Left lung (tissue), 10 donors: ENCODE data around the gene CNDP1. TPM values are rescaled to one million over a fixed set of nuclear protein-coding genes. Genes with fewer than 3 reads are reported as not detected.

ENCODE experiments used
- ATAC-seq: fragments of 200-7000 bp; cut with Tn5 transposase; one replicate; pipeline ENCODE4 v1.9.1; 2020; ENCODE audit warnings: moderate library complexity
- DNase-seq, 4 donors: peaks; one replicate each; pipeline ENCODE4 v3.0.0-alpha.2; 2013 to 2020
- H3K27ac ChIP-seq, 2 donors: fragments of 200-600 bp; sonication (generic) in 1 of 2; one replicate each; pipeline versions ENCODE4 v1.5.0 to v1.8.0; 2020 to 2021
- H3K27me3 ChIP-seq, 2 donors: fragments of 200-600 bp; sonication (generic) in 1 of 2; one replicate each; pipeline versions ENCODE4 v1.5.0 to v1.8.0; 2020 to 2021
- H3K36me3 ChIP-seq, 2 donors: fragments of 200-600 bp; sonication (generic) in 1 of 2; one replicate each; pipeline versions ENCODE4 v1.5.0 to v1.8.0; 2020 to 2021
- H3K4me1 ChIP-seq, 2 donors: fragments of 200-600 bp; one replicate each; pipeline ENCODE4 v1.8.0; 2021
- H3K4me3 ChIP-seq, 2 donors: fragments of 200-600 bp; sonication (generic) in 1 of 2; one replicate each; pipeline versions ENCODE4 v1.5.0 to v1.8.0; 2020 to 2021; ENCODE audit warnings: mild to moderate bottlenecking in 1 of 2
- H3K9me3 ChIP-seq, 2 donors: fragments of 200-600 bp; sonication (generic) in 1 of 2; one replicate each; pipeline versions ENCODE4 v1.5.0 to v1.8.0; 2020 to 2021
- CTCF ChIP-seq, 2 donors: fragments of 200-600 bp; sonication (generic) in 1 of 2; IDR thresholded peaks; one replicate each; pipeline versions ENCODE4 v1.5.0 to v1.8.0; 2021; ENCODE audit warnings: antibody characterized with exemption in 2 of 2
- intact Hi-C, 2 donors: fragments of 100-400 bp; cut with DNase I; formaldehyde crosslinking; loops; one replicate each; pipeline versions ENCODE4 v1.11.2 to v1.14.2; 2022
- polyA plus RNA-seq, 6 donors: library from polyadenylated mRNA; unstranded; fragments of 120-200 nt; gene quantifications; one replicate each; pipeline ENCODE4 v1.2.1, GENCODE V29; 2013; ENCODE audit not compliant: insufficient read length in 6 of 6
- total RNA-seq, 2 donors: library from RNA; stranded (reverse); fragmentation: NEBNext Ultra II Directional; extraction: Animal tissue kit (Norgen Biotek cat#: 25700); gene quantifications; one replicate each; pipeline ENCODE4 v1.2.1, GENCODE V29; 2021
- donor health status: DM: no; HTN: yes; CAD: no.
- donor health status: DM: no; HTN: no; CAD: no.

The CNDP1 gene
- total and polyA plus RNA-seq, 8 donors: 0.20 to 0.56 (median 0.37) TPM; not detected in 2

GRCh38 chr18:74509856-74510769 lies 24.2 kb upstream of the CNDP1 start:
- intact Hi-C loops: no loop called here
- H3K9me3 ChIP-seq: no peaks in the 10 kb centered on the region
- DNase-seq (peak in 1 of 4 donors; percentile 75), ATAC-seq (no peak)
- H3K27ac ChIP-seq: no peak overlapping the region
- peaks cover 0 to 97% of the 10 kb centered on the region in 2 donors for H3K36me3 ChIP-seq
- no peaks in the 10 kb centered on the region for H3K27me3 ChIP-seq
- H3K4me3 ChIP-seq: no peak overlapping the region
- H3K4me1 ChIP-seq: no peaks in the 10 kb centered on the region
- no peak for TF ChIP-seq CTCF (IDR thresholded peaks at IDR 0.05)

GRCh38 chr18:74510770-74511095 lies 23.6 kb upstream of the CNDP1 start:
- no peaks in the 10 kb centered on the region for H3K9me3 ChIP-seq
- TF ChIP-seq CTCF (IDR thresholded peaks at IDR 0.05): no peak
- peaks cover 0 to 97% of the 10 kb centered on the region in 2 donors for H3K36me3 ChIP-seq
- H3K27me3 ChIP-seq: no peaks in the 10 kb centered on the region
- H3K27ac ChIP-seq: no peak overlapping the region
- no peak overlapping the region for H3K4me3 ChIP-seq
- DNase-seq: no peak
- H3K4me1 ChIP-seq: no peaks in the 10 kb centered on the region
- no peak for ATAC-seq
- intact Hi-C loops: no loop called here

- H3K9me3 ChIP-seq: no peaks in the 10 kb centered on the region
- intact Hi-C loops: no loop called here
- no peak for TF ChIP-seq CTCF (IDR thresholded peaks at IDR 0.05)
- peaks cover 0 to 97% of the 10 kb centered on the region in 2 donors for H3K36me3 ChIP-seq
- H3K27me3 ChIP-seq: no peaks in the 10 kb centered on the region
- H3K4me3 ChIP-seq: no peak overlapping the region
- DNase-seq (peak in 1 of 4 donors; percentile 71), ATAC-seq (no peak)
- H3K4me1 ChIP-seq: no peaks in the 10 kb centered on the region
- H3K27ac ChIP-seq: no peak overlapping the region
Observed at GRCh38 chr18:74511823-74512222, 22.5 kb upstream of the CNDP1 start.

- ATAC-seq: no peak
- Histone ChIP-seq H3K4me3 (no peak overlapping the region), H3K27ac (no peak overlapping the region), H3K4me1 (no peaks in the 10 kb centered on the region), H3K9me3 (no peaks in the 10 kb centered on the region), H3K27me3 (no peaks in the 10 kb centered on the region), H3K36me3 (peaks cover 0 to 97% of the 10 kb centered on the region in 2 donors)
- intact Hi-C loops: no loop called here
- no peak for TF ChIP-seq CTCF (IDR thresholded peaks at IDR 0.05)
- DNase-seq: no peak
Observed at GRCh38 chr18:74512321-74513053, 21.8 kb upstream of the CNDP1 start.
